ENCODE data around the gene REXO1. TPM values are rescaled to one million over a fixed set of nuclear protein-coding genes. Genes with fewer than 3 reads are reported as not detected.

The REXO1 gene
- total RNA-seq, 2 donors from 2014 or later, result 42.0 to 51.7 TPM

DNA sequence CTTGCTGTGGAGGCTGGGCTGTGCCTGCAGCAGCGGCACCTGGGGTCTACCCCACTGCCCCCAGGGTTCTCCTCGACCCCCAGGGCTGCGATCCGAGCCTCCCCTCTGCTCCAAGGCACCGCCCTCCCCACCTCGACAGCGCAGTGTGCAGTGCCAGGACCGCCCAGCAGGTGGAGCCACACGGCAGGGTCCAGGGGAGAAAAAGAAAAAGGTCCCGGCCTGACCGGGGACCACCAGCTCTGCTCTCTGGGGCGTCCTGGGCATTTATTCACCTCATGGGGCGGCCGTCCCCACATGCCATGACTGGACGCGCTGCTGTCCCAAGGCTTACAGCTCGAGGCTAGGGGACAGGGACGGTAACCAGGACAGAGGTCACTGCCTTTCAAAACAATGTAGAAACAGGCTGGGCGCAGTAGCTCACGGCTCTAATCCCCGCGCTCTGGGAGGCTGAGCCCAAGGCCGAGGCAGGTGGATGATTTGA, 10.6 kb downstream of the REXO1 start:
- TF ChIP-seq, protein P1, sequence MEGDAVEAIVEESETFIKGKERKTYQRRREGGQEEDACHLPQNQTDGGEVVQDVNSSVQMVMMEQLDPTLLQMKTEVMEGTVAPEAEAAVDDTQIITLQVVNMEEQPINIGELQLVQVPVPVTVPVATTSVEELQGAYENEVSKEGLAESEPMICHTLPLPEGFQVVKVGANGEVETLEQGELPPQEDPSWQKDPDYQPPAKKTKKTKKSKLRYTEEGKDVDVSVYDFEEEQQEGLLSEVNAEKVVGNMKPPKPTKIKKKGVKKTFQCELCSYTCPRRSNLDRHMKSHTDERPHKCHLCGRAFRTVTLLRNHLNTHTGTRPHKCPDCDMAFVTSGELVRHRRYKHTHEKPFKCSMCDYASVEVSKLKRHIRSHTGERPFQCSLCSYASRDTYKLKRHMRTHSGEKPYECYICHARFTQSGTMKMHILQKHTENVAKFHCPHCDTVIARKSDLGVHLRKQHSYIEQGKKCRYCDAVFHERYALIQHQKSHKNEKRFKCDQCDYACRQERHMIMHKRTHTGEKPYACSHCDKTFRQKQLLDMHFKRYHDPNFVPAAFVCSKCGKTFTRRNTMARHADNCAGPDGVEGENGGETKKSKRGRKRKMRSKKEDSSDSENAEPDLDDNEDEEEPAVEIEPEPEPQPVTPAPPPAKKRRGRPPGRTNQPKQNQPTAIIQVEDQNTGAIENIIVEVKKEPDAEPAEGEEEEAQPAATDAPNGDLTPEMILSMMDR (IDR thresholded peaks at IDR 0.05), result peak; percentile 95
- no peaks in the 10 kb centered on the region for H3K36me3 ChIP-seq
- H3K4me1 ChIP-seq, result peaks cover 32% of the 10 kb centered on the region
- intact Hi-C loops (cut with DNase I), result no loop called here
- no peaks in the 10 kb centered on the region for H3K27me3 ChIP-seq
- H3K27ac ChIP-seq, result peak overlapping the region; percentile 84
- H3K4me3 ChIP-seq, result no peak overlapping the region
- peak; percentile 71 for DNase-seq
- no peaks in the 10 kb centered on the region for H3K9me3 ChIP-seq
- H3K9ac ChIP-seq (ENCODE audit: low read depth in 2 of 2, low read length in 2 of 2), result peak overlapping the region; percentile 14 to 22

DNA sequence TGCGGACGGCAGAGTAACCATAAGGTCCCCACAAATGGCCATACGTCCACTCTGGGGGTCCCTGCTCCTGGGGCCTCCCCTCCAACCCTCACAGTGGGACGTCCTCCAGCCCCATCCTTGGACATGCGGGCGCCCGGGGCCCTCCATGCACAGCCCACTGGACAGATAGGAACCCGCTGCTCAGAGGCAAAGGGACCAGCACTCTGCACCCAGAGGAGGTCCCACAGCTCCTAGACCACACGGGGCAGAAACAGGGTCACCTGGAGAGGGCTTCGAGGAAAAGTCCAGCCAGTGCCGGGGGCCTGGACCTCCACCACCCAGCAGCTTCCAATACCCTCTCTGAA, 11.1 kb downstream of the REXO1 start:
- H3K36me3 ChIP-seq, result no peaks in the 10 kb centered on the region
- TF ChIP-seq, protein P1 (IDR thresholded peaks at IDR 0.05), result no peak
- intact Hi-C loops (cut with DNase I), result no loop called here
- peaks cover 32% of the 10 kb centered on the region for H3K4me1 ChIP-seq
- H3K9me3 ChIP-seq, result no peaks in the 10 kb centered on the region
- no peaks in the 10 kb centered on the region for H3K27me3 ChIP-seq
- H3K27ac ChIP-seq, result peak overlapping the region; percentile 84
- no peak overlapping the region for H3K4me3 ChIP-seq
- H3K9ac ChIP-seq (ENCODE audit: low read depth in 2 of 2, low read length in 2 of 2), result no peak overlapping the region
- DNase-seq, result no peak

DNA sequence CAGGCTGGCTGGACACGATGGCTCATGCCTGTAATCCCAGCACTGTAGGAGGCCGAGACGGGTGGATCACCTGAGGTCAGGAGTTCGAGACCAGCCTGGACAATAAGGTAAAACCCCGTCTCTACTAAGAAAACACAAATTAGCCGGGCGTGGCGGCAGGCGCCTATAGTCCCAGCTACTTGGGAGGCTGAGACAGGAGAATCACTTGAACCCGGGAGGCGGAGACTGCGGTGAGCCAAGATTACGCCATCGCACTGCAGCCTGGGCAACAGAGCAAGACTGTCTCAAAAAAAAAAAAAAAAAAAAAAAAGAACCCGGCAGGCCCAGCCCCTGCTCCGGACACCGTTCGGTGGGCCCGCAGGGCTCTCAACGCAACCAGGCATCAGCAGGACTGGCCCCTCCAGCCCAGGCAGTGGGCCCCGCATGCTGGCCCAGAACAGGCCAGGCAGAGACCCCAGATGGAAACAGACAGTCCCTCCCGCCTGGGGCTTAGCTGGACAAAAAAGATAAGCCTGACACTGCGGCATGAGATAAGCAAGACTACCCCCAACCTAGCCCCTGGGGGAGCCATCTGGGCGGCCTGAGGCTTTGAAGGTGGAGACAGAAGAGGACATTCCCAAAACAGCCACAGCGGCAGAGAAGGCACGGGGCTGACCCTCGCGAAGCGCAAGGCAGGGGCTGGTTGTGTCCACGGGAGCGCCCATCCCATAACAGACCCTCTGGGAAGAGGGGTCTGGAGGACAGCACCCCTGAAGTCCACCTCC, 11.6 kb downstream of the REXO1 start:
- no peak for DNase-seq
- intact Hi-C loops (cut with DNase I), result no loop called here
- TF ChIP-seq, protein P1 (IDR thresholded peaks at IDR 0.05), result no peak
- Histone ChIP-seq H3K27me3 (no peaks in the 10 kb centered on the region), H3K4me1 (peaks cover 32% of the 10 kb centered on the region), H3K27ac (no peak overlapping the region), H3K9me3 (no peaks in the 10 kb centered on the region), H3K4me3 (no peak overlapping the region), H3K36me3 (no peaks in the 10 kb centered on the region), H3K9ac (ENCODE audit: low read depth in 2 of 2, low read length in 2 of 2) (no peak overlapping the region)

DNA sequence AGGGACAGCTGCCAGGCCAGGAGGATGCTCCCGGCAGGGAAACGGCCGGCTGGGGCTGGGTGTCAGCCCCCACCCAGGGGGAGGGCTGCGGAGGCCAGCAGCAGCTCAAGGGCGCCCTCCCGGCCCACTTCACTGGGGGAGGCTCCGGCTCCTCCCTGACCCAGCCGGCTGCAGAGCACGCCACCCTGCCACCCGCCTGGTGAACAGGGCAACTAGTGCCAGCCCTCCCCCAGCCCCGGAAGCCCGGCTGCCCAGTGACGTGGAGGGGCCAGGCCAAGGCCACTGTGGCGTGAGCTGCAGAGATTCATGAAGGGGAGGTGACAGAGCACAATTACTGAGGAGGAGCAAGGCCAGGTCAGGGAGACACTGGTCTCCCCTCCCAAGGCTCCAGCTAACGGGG, 14.7 kb downstream of the REXO1 start:
- intact Hi-C loops (cut with DNase I), result no loop called here

DNA sequence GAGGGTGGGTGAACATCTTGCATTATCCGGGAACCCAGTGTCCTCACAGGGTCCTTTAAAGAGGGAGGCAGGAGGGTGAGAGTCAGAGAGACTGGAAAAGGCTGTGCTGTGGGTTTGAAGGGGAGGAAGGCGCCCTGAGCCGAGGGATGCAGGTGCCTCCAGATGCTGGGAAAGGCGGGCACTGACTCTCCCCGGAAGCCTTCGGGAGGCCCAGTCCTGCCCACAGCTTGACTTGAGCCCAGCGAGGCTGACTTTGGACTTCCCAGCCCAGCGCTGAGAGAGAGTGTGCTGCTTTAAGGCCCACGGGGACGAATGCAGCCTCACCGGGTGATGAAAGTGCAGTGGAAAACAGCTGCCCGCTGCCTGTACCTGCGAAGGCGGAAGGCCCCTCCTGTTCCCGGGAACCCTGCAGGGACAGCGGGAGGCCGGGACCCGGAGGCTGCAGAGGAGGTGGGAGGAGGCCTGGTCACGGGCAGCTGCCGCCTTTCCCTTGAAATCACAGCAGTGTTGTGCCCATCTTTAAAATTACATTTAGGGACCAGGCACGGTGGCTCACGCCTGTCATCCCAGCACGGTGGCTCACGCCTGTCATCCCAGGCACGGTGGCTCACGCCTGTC, 16.1 kb downstream of the REXO1 start:
- no peak overlapping the region for H3K27ac ChIP-seq
- H3K36me3 ChIP-seq, result no peaks in the 10 kb centered on the region
- no peaks in the 10 kb centered on the region for H3K4me1 ChIP-seq
- TF ChIP-seq, protein P1 (IDR thresholded peaks at IDR 0.05), result no peak
- H3K9me3 ChIP-seq, result no peaks in the 10 kb centered on the region
- no peak overlapping the region for H3K4me3 ChIP-seq
- DNase-seq, result no peak
- H3K27me3 ChIP-seq, result no peaks in the 10 kb centered on the region
- intact Hi-C loops (cut with DNase I), result no loop called here
- no peak overlapping the region for H3K9ac ChIP-seq (ENCODE audit: low read depth in 2 of 2, low read length in 2 of 2)

More for the DNA sequence above, 14.7 kb downstream of the REXO1 start:
- H3K36me3 ChIP-seq, result no peaks in the 10 kb centered on the region
- H3K9ac ChIP-seq (ENCODE audit: low read depth in 2 of 2, low read length in 2 of 2), result no peak overlapping the region
- no peak for DNase-seq
- no peaks in the 10 kb centered on the region for H3K9me3 ChIP-seq
- H3K4me3 ChIP-seq, result no peak overlapping the region
- H3K27ac ChIP-seq, result no peak overlapping the region
- H3K4me1 ChIP-seq, result peaks cover 8% of the 10 kb centered on the region
- no peaks in the 10 kb centered on the region for H3K27me3 ChIP-seq
- TF ChIP-seq, protein P1 (IDR thresholded peaks at IDR 0.05), result no peak
